Right atrium auricular region (tissue), 2 donors: ENCODE results near the gene SMOC2. TPM values are rescaled to one million over a fixed set of nuclear protein-coding genes. Genes with fewer than 3 reads are reported as not detected.
"Not testable (repeated sequence)": the region's sequence is repeated elsewhere in the genome, so short reads cannot be mapped to it uniquely, and the experiment has no call there.

Experiments used
- DNase-seq: peaks from one replicate; pipeline ENCODE4 v3.0.0-alpha.2; 2019; ENCODE audit warnings: low spot score
- H3K27ac ChIP-seq, 2 donors: fragments of 200-600 bp; sonication (generic); 1 replicate in 1 of 2; 2 replicates in 1 of 2; pipeline ENCODE4 v1.5.1; 2016 to 2019
- H3K27me3 ChIP-seq, 2 donors: fragments of 200-600 bp; sonication (generic); one replicate each; pipeline versions ENCODE4 v1.5.1 to v1.6.0; 2017 to 2019
- H3K36me3 ChIP-seq: fragments of 200-600 bp; sonication (generic); one replicate; pipeline ENCODE4 v1.5.1; 2016
- H3K4me1 ChIP-seq, 2 donors: fragments of 200-600 bp; sonication (generic); one replicate each; pipeline versions ENCODE4 v1.5.1 to v1.6.0; 2017 to 2019
- H3K4me3 ChIP-seq, 2 donors: fragments of 200-600 bp; sonication (generic); 1 replicate in 1 of 2; 2 replicates in 1 of 2; pipeline ENCODE4 v1.5.1; 2017 to 2019; ENCODE audit warnings: mild to moderate bottlenecking in 1 of 2, moderate library complexity in 1 of 2
- H3K9me3 ChIP-seq, 2 donors: fragments of 200-600 bp; sonication (generic); one replicate each; pipeline ENCODE4 v1.5.1; 2019
- total RNA-seq, 2 donors: library from RNA; depleted of rRNA; stranded (reverse); fragments of >200 nt; gene quantifications; one replicate each; pipeline ENCODE4 v1.1.0, GENCODE V29; 2016
- TF ChIP-seq, protein P1 (sequence below), 2 donors: fragments of 200-600 bp; sonication (generic); IDR thresholded peaks; one replicate each; pipeline ENCODE4 v1.5.1; 2019; ENCODE audit warnings: antibody characterized with exemption in 2 of 2

The SMOC2 gene
- total RNA-seq, 2 donors from 2014 or later, result 10.8 to 31.7 TPM

GRCh38 chr6:168674595-168674994 is 233.6 kb downstream of the SMOC2 start:
- H3K4me1 ChIP-seq, result no peaks in the 10 kb centered on the region
- no peaks in the 10 kb centered on the region for H3K9me3 ChIP-seq
- peak; percentile 56 for DNase-seq
- TF ChIP-seq, protein P1, sequence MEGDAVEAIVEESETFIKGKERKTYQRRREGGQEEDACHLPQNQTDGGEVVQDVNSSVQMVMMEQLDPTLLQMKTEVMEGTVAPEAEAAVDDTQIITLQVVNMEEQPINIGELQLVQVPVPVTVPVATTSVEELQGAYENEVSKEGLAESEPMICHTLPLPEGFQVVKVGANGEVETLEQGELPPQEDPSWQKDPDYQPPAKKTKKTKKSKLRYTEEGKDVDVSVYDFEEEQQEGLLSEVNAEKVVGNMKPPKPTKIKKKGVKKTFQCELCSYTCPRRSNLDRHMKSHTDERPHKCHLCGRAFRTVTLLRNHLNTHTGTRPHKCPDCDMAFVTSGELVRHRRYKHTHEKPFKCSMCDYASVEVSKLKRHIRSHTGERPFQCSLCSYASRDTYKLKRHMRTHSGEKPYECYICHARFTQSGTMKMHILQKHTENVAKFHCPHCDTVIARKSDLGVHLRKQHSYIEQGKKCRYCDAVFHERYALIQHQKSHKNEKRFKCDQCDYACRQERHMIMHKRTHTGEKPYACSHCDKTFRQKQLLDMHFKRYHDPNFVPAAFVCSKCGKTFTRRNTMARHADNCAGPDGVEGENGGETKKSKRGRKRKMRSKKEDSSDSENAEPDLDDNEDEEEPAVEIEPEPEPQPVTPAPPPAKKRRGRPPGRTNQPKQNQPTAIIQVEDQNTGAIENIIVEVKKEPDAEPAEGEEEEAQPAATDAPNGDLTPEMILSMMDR (IDR thresholded peaks at IDR 0.05), result no peak
- no peaks in the 10 kb centered on the region for H3K27me3 ChIP-seq
- H3K36me3 ChIP-seq, result no peaks in the 10 kb centered on the region
- H3K27ac ChIP-seq, result no peak overlapping the region
- H3K4me3 ChIP-seq, result no peak overlapping the region

GRCh38 chr6:168675375-168675774 is 234.4 kb downstream of the SMOC2 start:
- no peak overlapping the region for H3K4me3 ChIP-seq
- no peak for DNase-seq
- TF ChIP-seq, protein P1 (IDR thresholded peaks at IDR 0.05), result no peak
- no peak overlapping the region for H3K27ac ChIP-seq
- no peaks in the 10 kb centered on the region for H3K4me1 ChIP-seq
- no peaks in the 10 kb centered on the region for H3K27me3 ChIP-seq
- H3K9me3 ChIP-seq, result no peaks in the 10 kb centered on the region
- H3K36me3 ChIP-seq, result no peaks in the 10 kb centered on the region

GRCh38 chr6:168675933-168676551 is 235.1 kb downstream of the SMOC2 start:
- DNase-seq, result peak; percentile 47
- Histone ChIP-seq H3K27ac (no peak overlapping the region), H3K4me1 (no peaks in the 10 kb centered on the region), H3K4me3 (no peak overlapping the region), H3K27me3 (no peaks in the 10 kb centered on the region), H3K9me3 (no peaks in the 10 kb centered on the region), H3K36me3 (no peaks in the 10 kb centered on the region)
- TF ChIP-seq, protein P1 (IDR thresholded peaks at IDR 0.05), result no peak

DNA sequence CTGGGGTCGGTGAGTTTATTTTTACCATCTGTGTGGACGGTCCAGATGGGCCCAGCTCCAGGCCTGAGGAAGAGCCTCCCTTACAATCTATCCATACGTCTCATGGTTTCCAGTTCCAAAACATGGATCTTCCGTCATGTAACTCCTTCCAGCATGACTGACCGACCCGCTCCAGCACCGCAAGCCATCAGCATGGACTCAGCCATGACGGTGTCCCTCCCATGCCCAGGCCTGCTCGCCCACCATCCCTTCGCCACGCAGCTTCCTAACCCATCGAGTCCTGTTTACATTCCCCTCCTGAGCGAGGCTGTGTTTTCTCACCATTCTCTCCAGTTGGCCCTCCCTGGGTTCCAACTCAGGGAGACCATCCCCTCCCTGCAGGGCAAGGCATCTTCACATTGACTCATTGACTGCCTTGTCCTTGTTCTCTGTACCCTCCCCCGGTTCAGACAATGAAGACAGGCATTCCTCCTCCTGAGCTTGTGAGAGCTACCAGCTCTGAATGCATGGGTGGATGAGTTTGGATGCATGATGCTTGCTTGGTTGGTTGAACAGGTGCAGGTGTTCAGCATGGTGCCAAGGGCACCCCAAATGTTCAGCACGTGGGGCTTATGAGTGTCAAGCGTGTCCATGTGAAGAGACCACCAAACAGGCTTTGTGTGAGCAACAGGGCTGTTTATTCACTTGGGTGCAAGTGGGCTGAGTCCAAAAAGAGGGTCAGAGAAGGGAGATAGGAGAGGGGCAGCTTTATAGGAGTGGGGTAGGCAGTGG is 235.8 kb downstream of the SMOC2 start:
- no peak overlapping the region for H3K27ac ChIP-seq
- DNase-seq, result peak; percentile 30
- no peaks in the 10 kb centered on the region for H3K9me3 ChIP-seq
- no peaks in the 10 kb centered on the region for H3K4me1 ChIP-seq
- TF ChIP-seq, protein P1 (IDR thresholded peaks at IDR 0.05), result no peak
- no peaks in the 10 kb centered on the region for H3K27me3 ChIP-seq
- H3K36me3 ChIP-seq, result no peaks in the 10 kb centered on the region
- no peak overlapping the region for H3K4me3 ChIP-seq

- not testable (repeated sequence) for H3K36me3 ChIP-seq, H3K4me3 ChIP-seq, H3K27ac ChIP-seq, H3K9me3 ChIP-seq, H3K4me1 ChIP-seq, H3K27me3 ChIP-seq
- peak; percentile 13 for DNase-seq
Observed at GRCh38 chr6:168677323-168677781, 236.4 kb downstream of the SMOC2 start.

- Histone ChIP-seq H3K36me3 (no peaks in the 10 kb centered on the region), H3K9me3 (no peaks in the 10 kb centered on the region), H3K27ac (no peak overlapping the region), H3K4me1 (no peaks in the 10 kb centered on the region), H3K27me3 (no peaks in the 10 kb centered on the region), H3K4me3 (no peak overlapping the region)
- peak; percentile 34 for DNase-seq
- TF ChIP-seq, protein P1 (IDR thresholded peaks at IDR 0.05), result no peak
Observed at GRCh38 chr6:168678077-168678476, 237.1 kb downstream of the SMOC2 start.
